ENCODE results near the gene PPEF2. TPM values are rescaled to one million over a fixed set of nuclear protein-coding genes. Genes with fewer than 3 reads are reported as not detected.

The PPEF2 gene
- polyA plus RNA-seq, 2 of the 4 experiments (the other 2 are of a cell fraction): 0.03 TPM; not detected in 1

DNA sequence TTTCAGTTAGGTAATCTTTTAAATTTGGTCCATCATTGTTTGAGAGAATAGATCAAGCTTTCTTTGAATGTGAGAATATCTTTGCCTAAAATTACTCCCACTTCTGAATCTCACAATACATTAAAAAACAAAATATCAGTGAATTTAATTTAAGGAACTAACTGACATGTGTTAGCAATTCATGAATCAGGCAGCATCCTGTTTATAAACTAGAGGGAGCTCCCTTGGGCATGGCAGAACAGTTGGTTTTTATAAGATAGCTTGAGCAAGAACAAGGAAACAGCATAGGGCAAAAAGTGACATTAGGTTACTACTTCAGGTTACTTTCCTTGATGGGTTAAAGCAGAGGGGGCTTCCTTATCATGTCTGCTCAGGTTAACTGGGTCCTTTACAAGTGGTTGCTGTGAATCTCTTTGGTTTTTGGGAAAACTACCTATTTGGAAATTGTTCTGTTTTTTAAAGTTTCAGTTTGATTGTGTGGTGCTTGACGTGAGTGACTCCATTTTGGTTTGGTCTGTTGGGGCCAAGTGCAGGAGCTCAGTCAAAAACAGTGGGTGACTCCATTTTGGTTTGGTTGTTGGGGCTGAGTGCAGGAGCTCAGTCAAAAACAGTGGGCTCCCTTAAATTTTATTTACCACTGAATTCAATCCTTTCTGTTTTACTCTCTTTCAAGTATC, 68.0 kb downstream of the PPEF2 start (continued):
- no peak for TF ChIP-seq RAD21 (conservative IDR thresholded peaks at IDR 0.05 in 1 of 2, IDR thresholded peaks at IDR 0.05 in 1 of 2)
- TF ChIP-seq EHMT2 (IDR thresholded peaks at IDR 0.05; ENCODE audit: low read depth): no peak
- no peak for TF ChIP-seq ZC3H11A (IDR thresholded peaks at IDR 0.05)
- TF ChIP-seq NFE2L2 (conservative IDR thresholded peaks at IDR 0.05; ENCODE audit: low read length): no peak
- no peak for TF ChIP-seq HMGXB4 (CRISPR knock-in tag; IDR thresholded peaks at IDR 0.05; ENCODE audit: borderline replicate concordance)
- peak; percentile 93 for TF ChIP-seq ZSCAN20 (CRISPR knock-in tag; IDR thresholded peaks at IDR 0.05)
- TF ChIP-seq ATOH8 (CRISPR knock-in tag; IDR thresholded peaks at IDR 0.05; ENCODE audit: low read depth): peak; percentile 96
- no peak for TF ChIP-seq CBX8 (IDR thresholded peaks at IDR 0.05)
- TF ChIP-seq MYC (IDR thresholded peaks at IDR 0.05; ENCODE audit: borderline replicate concordance, low read length): no peak
- TF ChIP-seq, protein P1, sequence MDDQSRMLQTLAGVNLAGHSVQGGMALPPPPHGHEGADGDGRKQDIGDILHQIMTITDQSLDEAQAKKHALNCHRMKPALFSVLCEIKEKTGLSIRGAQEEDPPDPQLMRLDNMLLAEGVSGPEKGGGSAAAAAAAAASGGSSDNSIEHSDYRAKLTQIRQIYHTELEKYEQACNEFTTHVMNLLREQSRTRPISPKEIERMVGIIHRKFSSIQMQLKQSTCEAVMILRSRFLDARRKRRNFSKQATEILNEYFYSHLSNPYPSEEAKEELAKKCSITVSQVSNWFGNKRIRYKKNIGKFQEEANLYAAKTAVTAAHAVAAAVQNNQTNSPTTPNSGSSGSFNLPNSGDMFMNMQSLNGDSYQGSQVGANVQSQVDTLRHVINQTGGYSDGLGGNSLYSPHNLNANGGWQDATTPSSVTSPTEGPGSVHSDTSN (IDR thresholded peaks at IDR 0.05): no peak
- peak; percentile 86; the same call in 1 of the 2 replicates for TF ChIP-seq HOXA7 (CRISPR knock-in tag; IDR thresholded peaks at IDR 0.05)
- TF ChIP-seq REST (IDR thresholded peaks at IDR 0.05): no peak
- TF ChIP-seq RCOR1 (IDR thresholded peaks at IDR 0.05; ENCODE audit: low read depth, low read length): no peak
- no peak for TF ChIP-seq RNF2 (IDR thresholded peaks at IDR 0.05; ENCODE audit: borderline replicate concordance, low read depth)
- TF ChIP-seq ZNF302 (CRISPR knock-in tag; IDR thresholded peaks at IDR 0.05): peak; percentile 83; the same call in 1 of the 2 replicates
- TF ChIP-seq TFCP2L1 (CRISPR knock-in tag; IDR thresholded peaks at IDR 0.05): peak; percentile 63; the same call in 1 of the 2 replicates
- TF ChIP-seq KDM5A (IDR thresholded peaks at IDR 0.05): no peak
- TF ChIP-seq, protein P2, sequence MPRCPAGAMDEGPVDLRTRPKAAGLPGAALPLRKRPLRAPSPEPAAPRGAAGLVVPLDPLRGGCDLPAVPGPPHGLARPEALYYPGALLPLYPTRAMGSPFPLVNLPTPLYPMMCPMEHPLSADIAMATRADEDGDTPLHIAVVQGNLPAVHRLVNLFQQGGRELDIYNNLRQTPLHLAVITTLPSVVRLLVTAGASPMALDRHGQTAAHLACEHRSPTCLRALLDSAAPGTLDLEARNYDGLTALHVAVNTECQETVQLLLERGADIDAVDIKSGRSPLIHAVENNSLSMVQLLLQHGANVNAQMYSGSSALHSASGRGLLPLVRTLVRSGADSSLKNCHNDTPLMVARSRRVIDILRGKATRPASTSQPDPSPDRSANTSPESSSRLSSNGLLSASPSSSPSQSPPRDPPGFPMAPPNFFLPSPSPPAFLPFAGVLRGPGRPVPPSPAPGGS (IDR thresholded peaks at IDR 0.05): no peak
- TF ChIP-seq CEBPB (IDR thresholded peaks at IDR 0.05): no peak
- TF ChIP-seq JUNB (IDR thresholded peaks at IDR 0.05): no peak
- TF ChIP-seq RFX5 (IDR thresholded peaks at IDR 0.05): no peak
- TF ChIP-seq PHF8 (IDR thresholded peaks at IDR 0.05; ENCODE audit: borderline replicate concordance, low read depth): no peak
- peak; percentile 96 for TF ChIP-seq HOXB5 (CRISPR knock-in tag; IDR thresholded peaks at IDR 0.05)
- TF ChIP-seq, protein P3, sequence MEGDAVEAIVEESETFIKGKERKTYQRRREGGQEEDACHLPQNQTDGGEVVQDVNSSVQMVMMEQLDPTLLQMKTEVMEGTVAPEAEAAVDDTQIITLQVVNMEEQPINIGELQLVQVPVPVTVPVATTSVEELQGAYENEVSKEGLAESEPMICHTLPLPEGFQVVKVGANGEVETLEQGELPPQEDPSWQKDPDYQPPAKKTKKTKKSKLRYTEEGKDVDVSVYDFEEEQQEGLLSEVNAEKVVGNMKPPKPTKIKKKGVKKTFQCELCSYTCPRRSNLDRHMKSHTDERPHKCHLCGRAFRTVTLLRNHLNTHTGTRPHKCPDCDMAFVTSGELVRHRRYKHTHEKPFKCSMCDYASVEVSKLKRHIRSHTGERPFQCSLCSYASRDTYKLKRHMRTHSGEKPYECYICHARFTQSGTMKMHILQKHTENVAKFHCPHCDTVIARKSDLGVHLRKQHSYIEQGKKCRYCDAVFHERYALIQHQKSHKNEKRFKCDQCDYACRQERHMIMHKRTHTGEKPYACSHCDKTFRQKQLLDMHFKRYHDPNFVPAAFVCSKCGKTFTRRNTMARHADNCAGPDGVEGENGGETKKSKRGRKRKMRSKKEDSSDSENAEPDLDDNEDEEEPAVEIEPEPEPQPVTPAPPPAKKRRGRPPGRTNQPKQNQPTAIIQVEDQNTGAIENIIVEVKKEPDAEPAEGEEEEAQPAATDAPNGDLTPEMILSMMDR (IDR thresholded peaks at IDR 0.05): no peak
- TF ChIP-seq JUN (IDR thresholded peaks at IDR 0.05): no peak
- TF ChIP-seq MAX (IDR thresholded peaks at IDR 0.05): no peak
- peak; percentile 94 for TF ChIP-seq EHF (CRISPR knock-in tag; IDR thresholded peaks at IDR 0.05)
- no peak for TF ChIP-seq ELK1 (IDR thresholded peaks at IDR 0.05; ENCODE audit: low read depth, low read length)
- peak; percentile 76; the same call in 1 of the 2 replicates for TF ChIP-seq FOXS1 (CRISPR knock-in tag; IDR thresholded peaks at IDR 0.05)
- no peak for TF ChIP-seq BHLHE40 (IDR thresholded peaks at IDR 0.05; ENCODE audit: low read depth, low read length)

Data from A549 (cell line).